ENCODE results near the gene CEP68. TPM values are rescaled to one million over a fixed set of nuclear protein-coding genes. Genes with fewer than 3 reads are reported as not detected.

CEP68 gene
- total RNA-seq, 4 donors from 2014 or later: 3.9 to 17.4 (median 8.6) TPM

GRCh38 chr2:65057391-65058052 is 1.3 kb downstream of the CEP68 start:
- Histone ChIP-seq H3K4me3 (peak overlapping the region; percentile 77 to 96 (median 94)), H3K36me3 (no peaks in the 10 kb centered on the region), H3K9me3 (no peaks in the 10 kb centered on the region), H3K27ac (peak overlapping the region; percentile 89 to 95 (median 94)), H3K27me3 (no peaks in the 10 kb centered on the region), H3K4me1 (peaks cover 19 to 68% (median 52%) of the 10 kb centered on the region in 3 donors)
- WGBS, 2 donors: 18 to 38% methylated on average over 6 of the region's 6 CpGs
- intact Hi-C loops (cut with DNase I): no loop called here
- DNase-seq: no peak
- no peak for TF ChIP-seq CTCF (IDR thresholded peaks at IDR 0.05)
- peak in 1 of 4 donors; percentile 35 for TF ChIP-seq POLR2A (IDR thresholded peaks at IDR 0.05)

DNA sequence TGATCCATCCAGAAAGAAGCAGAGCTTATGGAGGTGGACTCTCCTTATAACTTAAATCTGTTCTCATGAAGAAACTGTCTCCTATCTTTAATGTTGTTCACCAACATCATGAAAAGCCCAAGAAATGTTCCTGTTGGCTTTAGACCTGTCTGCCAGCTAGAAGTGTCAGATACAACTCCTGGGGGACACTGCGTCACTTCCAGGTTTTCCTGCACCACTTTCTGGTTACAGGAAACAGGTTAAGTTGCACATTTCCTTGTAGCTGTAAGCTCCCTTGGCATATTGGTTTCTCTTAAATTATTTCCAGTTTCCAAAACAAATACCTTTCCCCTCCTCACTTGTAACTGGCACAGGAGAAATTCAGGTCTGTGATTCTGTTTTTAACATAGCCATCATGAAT is 2.9 kb downstream of the CEP68 start:
- no peaks in the 10 kb centered on the region for H3K36me3 ChIP-seq
- H3K4me1 ChIP-seq: peaks cover 28 to 84% (median 64%) of the 10 kb centered on the region in 3 donors
- no peaks in the 10 kb centered on the region for H3K27me3 ChIP-seq
- peak overlapping the region; percentile 43 to 93 (median 86) for H3K27ac ChIP-seq
- peak overlapping the region in 1 of 4 donors; percentile 31 for H3K4me3 ChIP-seq
- H3K9me3 ChIP-seq: no peaks in the 10 kb centered on the region
- TF ChIP-seq POLR2A (IDR thresholded peaks at IDR 0.05): no peak
- no peak for TF ChIP-seq CTCF (IDR thresholded peaks at IDR 0.05)
- 79 to 88% methylated on average over 1 of the region's 1 CpG for WGBS, 2 donors
- DNase-seq: no peak
- intact Hi-C loops (cut with DNase I): no loop called here

DNA sequence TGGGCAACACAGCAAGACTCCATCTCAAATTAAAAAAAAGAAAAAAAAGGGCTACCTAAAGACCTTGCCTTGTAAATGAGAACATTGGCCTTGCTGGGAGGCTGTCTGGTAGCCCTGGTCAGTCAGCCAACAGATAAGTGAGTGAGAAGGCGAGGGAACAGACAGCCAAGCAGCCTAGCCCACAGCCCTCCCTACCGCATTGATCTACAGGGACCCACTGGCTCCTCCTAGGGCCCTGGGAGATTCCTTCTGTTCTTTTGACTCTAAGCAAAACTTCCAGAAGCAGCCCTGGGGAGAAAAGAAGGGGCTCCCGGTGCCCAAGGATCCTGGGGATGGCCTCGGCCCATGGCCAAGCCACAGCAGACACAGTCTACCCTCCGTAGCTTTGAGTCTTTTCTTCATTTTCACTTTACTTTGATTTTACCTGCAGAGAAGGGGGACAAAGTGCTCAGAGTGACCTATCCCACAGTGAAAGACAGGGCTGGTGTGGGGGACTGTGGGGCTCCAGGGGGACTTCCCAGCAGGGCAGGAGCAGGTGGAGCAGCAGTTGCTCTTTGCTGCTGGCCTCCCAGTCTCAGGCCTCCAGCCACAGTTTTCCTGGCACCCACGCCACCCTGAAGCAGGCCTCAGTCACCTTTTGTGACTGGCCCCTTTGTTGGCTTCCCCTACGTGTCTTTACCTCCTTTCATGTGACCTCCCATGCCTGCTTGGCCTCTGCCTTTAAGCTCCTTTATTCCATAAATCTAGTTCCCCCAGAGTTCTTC is 5.1 kb downstream of the CEP68 start:
- Histone ChIP-seq H3K27ac (peak overlapping the region; percentile 80 to 82 (median 81)), H3K9me3 (no peaks in the 10 kb centered on the region), H3K27me3 (no peaks in the 10 kb centered on the region), H3K36me3 (no peaks in the 10 kb centered on the region), H3K4me3 (no peak overlapping the region), H3K4me1 (peaks cover 39 to 96% (median 77%) of the 10 kb centered on the region in 3 donors)
- intact Hi-C loops (cut with DNase I): loop anchor here (10.0 kb wide), 1 partner anchor 123 kb away; no protein-coding TSS in a partner anchor
- TF ChIP-seq POLR2A (IDR thresholded peaks at IDR 0.05) (no peak), CTCF (IDR thresholded peaks at IDR 0.05) (no peak)
- WGBS, 2 donors: 52 to 61% methylated on average over 7 of the region's 7 CpGs
- DNase-seq: no peak

DNA sequence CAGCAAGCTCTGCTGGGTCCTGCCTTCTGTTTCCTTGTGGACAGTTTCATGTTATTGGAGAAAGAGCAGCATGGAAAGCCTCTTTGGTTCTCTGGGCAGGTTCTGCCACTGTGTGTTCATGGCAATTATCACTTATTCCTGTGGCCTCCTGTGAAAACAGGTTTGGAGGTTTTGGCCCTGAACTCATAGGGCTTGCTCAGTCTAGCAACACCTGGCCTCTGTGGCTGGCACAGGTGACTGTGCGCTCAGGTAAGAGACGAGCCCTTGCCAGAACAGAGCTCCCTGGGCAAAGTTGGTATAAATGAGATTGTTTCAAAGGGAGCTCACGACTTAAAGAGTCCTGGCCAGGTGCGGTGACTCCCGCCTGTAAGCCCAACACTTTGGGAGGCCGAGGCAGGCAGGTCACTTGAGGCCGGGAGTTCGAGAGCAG is 5.7 kb downstream of the CEP68 start:
- no peak for DNase-seq
- Histone ChIP-seq H3K27ac (peak overlapping the region; percentile 80 to 82 (median 81)), H3K27me3 (no peaks in the 10 kb centered on the region), H3K4me1 (peaks cover 39 to 98% (median 78%) of the 10 kb centered on the region in 3 donors), H3K9me3 (no peaks in the 10 kb centered on the region), H3K36me3 (no peaks in the 10 kb centered on the region), H3K4me3 (no peak overlapping the region)
- peak in 1 of 4 donors; percentile 10 for TF ChIP-seq POLR2A (IDR thresholded peaks at IDR 0.05)
- peak in 1 of 6 experiments; percentile 8 for TF ChIP-seq CTCF (IDR thresholded peaks at IDR 0.05)
- 60 to 64% methylated on average over 1 to 4 of the region's 8 CpGs for WGBS, 2 donors
- intact Hi-C loops (cut with DNase I): loop anchor here (10.0 kb wide), 1 partner anchor 123 kb away; no protein-coding TSS in a partner anchor

All from esophagus squamous epithelium (tissue), 5 donors.